BLaER1 treated with 17β-estradiol and CSF1 and Interleukin-3, amounts not matched to agents 10 nM and 100 nM (cell line): ENCODE measurements around the gene FOXP1.

Source experiments
- H3K27ac ChIP-seq, 11 experiments: shearing (Covaris generic); formaldehyde crosslinking; 2 replicates each; pipeline ENCODE4 v1.8.1; 2022
- H3K27me3 ChIP-seq, 11 experiments: shearing (Covaris generic); formaldehyde crosslinking; 2 replicates each; pipeline ENCODE4 v1.8.1; 2022
- H3K36me3 ChIP-seq, 11 experiments: shearing (Covaris generic); formaldehyde crosslinking; 2 replicates each; pipeline ENCODE4 v1.8.1; 2022
- H3K4me1 ChIP-seq, 10 experiments: shearing (Covaris generic); formaldehyde crosslinking; 2 replicates each; pipeline ENCODE4 v1.8.1; 2022
- H3K4me2 ChIP-seq, 11 experiments: shearing (Covaris generic); formaldehyde crosslinking; 2 replicates each; pipeline ENCODE4 v1.8.1; 2022
- H3K4me3 ChIP-seq, 10 experiments: shearing (Covaris generic); formaldehyde crosslinking; 2 replicates each; pipeline ENCODE4 v1.8.1; 2022
- H3K9ac ChIP-seq, 11 experiments: shearing (Covaris generic); formaldehyde crosslinking; 2 replicates each; pipeline ENCODE4 v1.8.1; 2022
- H3K9me3 ChIP-seq, 11 experiments: shearing (Covaris generic); formaldehyde crosslinking; replicated peaks in 1 of 11; 2 replicates each; pipeline ENCODE4 v1.8.1; 2022
- H4K20me1 ChIP-seq, 11 experiments: shearing (Covaris generic); formaldehyde crosslinking; 2 replicates each; pipeline ENCODE4 v1.8.1; 2022
- Cebpa-rat ChIP-seq, 11 experiments: shearing (Covaris generic); IDR thresholded peaks; 2 replicates each; pipeline ENCODE4 v1.8.1; 2022

FOXP1 gene

DNA sequence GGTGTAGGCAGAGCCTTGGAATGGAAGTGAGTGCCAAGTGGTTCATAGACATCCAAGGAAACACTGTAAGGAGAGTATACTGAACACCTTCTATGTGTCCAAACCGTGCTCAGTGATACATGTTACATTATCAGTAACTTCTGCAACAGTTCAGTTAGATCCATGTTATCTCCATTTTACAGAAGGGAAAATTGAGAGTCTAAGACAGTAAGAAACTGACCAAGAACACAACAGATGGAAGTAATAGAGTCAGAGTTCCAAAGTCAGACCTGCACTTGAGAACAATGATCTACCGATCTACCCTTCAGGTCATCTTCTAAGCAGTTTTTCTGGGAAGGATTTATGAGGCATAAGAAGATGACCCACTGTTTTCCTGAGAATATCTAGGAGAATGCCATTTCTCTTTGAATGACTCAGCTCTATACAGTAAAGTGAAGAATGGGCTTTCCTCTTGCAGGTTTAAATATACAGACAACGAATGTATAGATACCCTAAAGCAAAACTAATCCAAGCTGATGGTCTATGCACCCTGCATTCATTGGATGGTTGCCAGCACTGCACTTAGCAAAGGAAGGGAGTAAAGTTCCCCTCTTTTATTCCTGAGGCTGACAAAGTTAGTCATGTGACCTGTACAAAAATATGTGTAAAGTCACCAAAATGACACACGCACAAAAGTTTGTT, 667.0 kb downstream of the FOXP1 start:
- Histone ChIP-seq H3K4me2 (peak overlapping the region in 1 of 11 experiments; percentile 28; a peak in 1 of 22 replicates), H3K4me3 (no peak overlapping the region), H3K36me3 (no peaks in the 10 kb centered on the region), H3K27ac (no peak overlapping the region), H3K27me3 (no peaks in the 10 kb centered on the region), H4K20me1 (no peaks in the 10 kb centered on the region), H3K4me1 (peaks cover 0 to 18% (median 0%) of the 10 kb centered on the region in 10 experiments; a peak in 2 of 20 replicates), H3K9ac (no peak overlapping the region), H3K9me3 (no peaks in the 10 kb centered on the region)
- TF ChIP-seq Cebpa-rat (IDR thresholded peaks at IDR 0.05): no peak

DNA sequence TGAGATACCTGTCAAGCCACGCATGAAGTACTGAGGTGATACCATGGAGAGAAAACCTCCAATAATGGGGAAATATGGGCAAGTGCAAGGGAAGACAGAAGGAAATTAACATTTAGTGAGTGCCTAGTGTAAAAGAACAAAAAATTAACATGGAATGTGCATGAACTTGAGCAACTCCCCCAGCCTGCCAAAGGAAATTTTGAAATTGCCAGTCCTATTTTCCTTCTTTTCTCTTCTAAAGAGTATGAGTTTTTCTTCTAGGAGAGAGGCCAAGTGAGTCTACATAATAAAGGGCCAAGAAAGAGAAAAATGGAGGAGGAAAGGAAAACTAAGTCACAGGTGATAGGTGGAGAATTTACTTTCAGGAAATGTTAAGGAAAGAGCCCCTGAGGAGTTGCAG, 668.7 kb downstream of the FOXP1 start:
- no peaks in the 10 kb centered on the region for H3K36me3 ChIP-seq
- no peaks in the 10 kb centered on the region for H3K9me3 ChIP-seq
- no peak overlapping the region for H3K4me3 ChIP-seq
- no peaks in the 10 kb centered on the region for H4K20me1 ChIP-seq
- H3K4me1 ChIP-seq: peaks cover 0 to 18% (median 0%) of the 10 kb centered on the region in 10 experiments; a peak in 2 of 20 replicates
- no peak overlapping the region for H3K4me2 ChIP-seq
- no peaks in the 10 kb centered on the region for H3K27me3 ChIP-seq
- H3K27ac ChIP-seq: no peak overlapping the region
- H3K9ac ChIP-seq: no peak overlapping the region
- TF ChIP-seq Cebpa-rat (IDR thresholded peaks at IDR 0.05): no peak

GRCh38 chr3:70911719-70912118, 671.8 kb downstream of the FOXP1 start:
- Histone ChIP-seq H3K27ac (no peak overlapping the region), H3K27me3 (no peaks in the 10 kb centered on the region), H3K9me3 (no peaks in the 10 kb centered on the region), H3K4me2 (no peak overlapping the region), H3K9ac (no peak overlapping the region), H3K4me3 (no peak overlapping the region), H3K4me1 (peaks cover 0 to 2% (median 0%) of the 10 kb centered on the region in 10 experiments; a peak in 1 of 20 replicates), H3K36me3 (no peaks in the 10 kb centered on the region), H4K20me1 (no peaks in the 10 kb centered on the region)
- no peak for TF ChIP-seq Cebpa-rat (IDR thresholded peaks at IDR 0.05)

DNA sequence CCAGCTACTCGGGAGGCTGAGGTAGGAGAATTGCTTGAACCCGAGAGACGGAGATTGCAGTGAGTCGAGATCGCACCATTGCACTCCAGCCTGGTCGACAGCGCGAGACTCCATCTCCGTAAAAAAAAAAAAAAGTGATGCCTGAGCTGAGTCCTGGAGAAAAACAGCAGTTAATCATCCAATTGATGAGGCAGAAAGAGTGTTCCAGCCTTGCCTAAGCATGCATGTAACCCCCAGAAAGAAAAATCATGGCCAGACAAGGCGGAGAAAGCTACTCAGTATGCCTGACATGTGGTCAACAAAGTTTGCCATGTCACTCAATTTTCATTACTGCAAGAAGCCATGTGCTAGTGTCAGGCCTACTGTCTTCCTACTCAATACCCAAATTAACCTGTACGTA, 678.0 kb downstream of the FOXP1 start:
- H3K36me3 ChIP-seq: no peaks in the 10 kb centered on the region
- H3K9me3 ChIP-seq: 0 out of 22 replicates have a peak, but pooled peaks cover 0 to 3% (median 0%) of the 10 kb centered on the region in 11 experiments
- H3K4me1 ChIP-seq: no peaks in the 10 kb centered on the region
- TF ChIP-seq Cebpa-rat (IDR thresholded peaks at IDR 0.05): no peak
- H3K9ac ChIP-seq: no peak overlapping the region
- no peak overlapping the region for H3K4me2 ChIP-seq
- H3K4me3 ChIP-seq: no peak overlapping the region
- no peaks in the 10 kb centered on the region for H3K27me3 ChIP-seq
- H3K27ac ChIP-seq: no peak overlapping the region
- H4K20me1 ChIP-seq: no peaks in the 10 kb centered on the region
